Liver (tissue), 9 donors: ENCODE data around the gene NRAS. TPM values are rescaled to one million over a fixed set of nuclear protein-coding genes. Genes with fewer than 3 reads are reported as not detected.

ENCODE experiments used
- DNase-seq: peaks from one replicate; pipeline ENCODE4 v3.0.0-alpha.2; 2017; ENCODE audit warnings: low spot score
- H3K27ac ChIP-seq, 2 donors: one replicate each; pipeline ENCODE4 v1.7.0; 2013; ENCODE audit warnings: inconsistent platforms in 2 of 2, low read length in 2 of 2, control low read depth in 1 of 2, low read depth in 1 of 2, mild to moderate bottlenecking in 1 of 2
- H3K27me3 ChIP-seq, 4 donors: one replicate each; pipeline versions ENCODE4 v1.6.1 to v1.7.0; 2013; ENCODE audit warnings: low read length in 3 of 4, inconsistent platforms in 1 of 4, mild to moderate bottlenecking in 1 of 4, moderate library complexity in 1 of 4; ENCODE audit not compliant: control insufficient read depth in 4 of 4, insufficient read depth in 4 of 4
- H3K36me3 ChIP-seq, 4 donors: one replicate each; pipeline versions ENCODE4 v1.6.1 to v1.7.0; 2013; ENCODE audit warnings: low read length in 3 of 4, mild to moderate bottlenecking in 3 of 4, low read depth in 1 of 4, moderate library complexity in 1 of 4; ENCODE audit not compliant: control insufficient read depth in 4 of 4, insufficient read depth in 3 of 4
- H3K4me1 ChIP-seq, 4 donors: one replicate each; pipeline versions ENCODE4 v1.6.1 to v1.7.0; 2013; ENCODE audit warnings: low read length in 3 of 4, mild to moderate bottlenecking in 3 of 4, moderate library complexity in 1 of 4; ENCODE audit not compliant: control insufficient read depth in 4 of 4, insufficient read depth in 4 of 4
- H3K4me3 ChIP-seq, 3 donors: one replicate each; pipeline versions ENCODE4 v1.6.1 to v1.7.0; 2013; ENCODE audit warnings: low read length in 3 of 3, control low read depth in 1 of 3, low read depth in 1 of 3, mild to moderate bottlenecking in 1 of 3
- H3K9ac ChIP-seq, 2 donors: one replicate each; pipeline ENCODE4 v1.7.0; 2013; ENCODE audit warnings: low read length in 2 of 2, mild to moderate bottlenecking in 2 of 2, moderate library complexity in 2 of 2, control low read depth in 1 of 2, low read depth in 1 of 2
- H3K9me3 ChIP-seq, 4 donors: one replicate each; pipeline versions ENCODE4 v1.6.1 to v1.7.0; 2013; ENCODE audit warnings: low read length in 3 of 4; ENCODE audit not compliant: control insufficient read depth in 4 of 4
- ATF3 ChIP-seq: IDR thresholded peaks from 2 replicates; pipeline ENCODE4 v1.6.1; 2016; ENCODE audit warnings: antibody characterized with exemption
- CTCF ChIP-seq: fragments of 150-350 bp; IDR thresholded peaks from 2 replicates; pipeline ENCODE4 v1.5.1; 2017; ENCODE audit warnings: improper control_type of control experiment, low read depth, low read length; ENCODE audit not compliant: missing input control
- EGR1 ChIP-seq, 2 donors: IDR thresholded peaks; 2 replicates each; pipeline ENCODE4 v1.6.1; 2016 to 2018; ENCODE audit warnings: antibody characterized with exemption in 2 of 2, low read depth in 2 of 2
- FOXA1 ChIP-seq: IDR thresholded peaks from 2 replicates; pipeline ENCODE4 v1.6.1; 2016; ENCODE audit warnings: antibody characterized with exemption
- FOXA2 ChIP-seq: IDR thresholded peaks from 2 replicates; pipeline ENCODE4 v1.6.1; 2016; ENCODE audit warnings: antibody characterized with exemption
- HNF4A ChIP-seq, 2 donors: conservative IDR thresholded peaks; 2 replicates each; pipeline ENCODE4 v1.6.1; 2016; ENCODE audit warnings: antibody characterized with exemption in 2 of 2, mild to moderate bottlenecking in 2 of 2
- HNF4G ChIP-seq: IDR thresholded peaks from 2 replicates; pipeline ENCODE4 v1.6.1; 2016; ENCODE audit warnings: antibody characterized with exemption
- JUND ChIP-seq, 2 donors: IDR thresholded peaks; 2 replicates each; pipeline ENCODE4 v1.6.1; 2016; ENCODE audit warnings: antibody characterized with exemption in 2 of 2
- MAX ChIP-seq: IDR thresholded peaks from 2 replicates; pipeline ENCODE4 v1.6.1; 2016; ENCODE audit warnings: antibody characterized with exemption
- NR2F2 ChIP-seq: IDR thresholded peaks from 2 replicates; pipeline ENCODE4 v1.6.1; 2016; ENCODE audit warnings: antibody characterized with exemption
- RAD21 ChIP-seq, 2 donors: IDR thresholded peaks; 2 replicates each; pipeline ENCODE4 v1.6.1; 2016; ENCODE audit warnings: antibody characterized with exemption in 2 of 2, mild to moderate bottlenecking in 2 of 2
- REST ChIP-seq: IDR thresholded peaks from 2 replicates; pipeline ENCODE4 v1.6.1; 2016; ENCODE audit warnings: antibody characterized with exemption, mild to moderate bottlenecking
- RXRA ChIP-seq, 2 donors: IDR thresholded peaks; 2 replicates each; pipeline ENCODE4 v1.6.1; 2017 to 2018; ENCODE audit warnings: antibody characterized with exemption in 2 of 2, mild to moderate bottlenecking in 1 of 2
- SP1 ChIP-seq: IDR thresholded peaks from 2 replicates; pipeline ENCODE4 v1.6.1; 2018; ENCODE audit warnings: antibody characterized with exemption, mild to moderate bottlenecking
- TAF1 ChIP-seq: conservative IDR thresholded peaks from 2 replicates; pipeline ENCODE4 v1.6.1; 2016; ENCODE audit warnings: antibody characterized with exemption, mild to moderate bottlenecking
- YY1 ChIP-seq: IDR thresholded peaks from 2 replicates; pipeline ENCODE4 v1.6.1; 2016; ENCODE audit warnings: antibody characterized with exemption, mild to moderate bottlenecking
- ZBTB33 ChIP-seq: IDR thresholded peaks from 2 replicates; pipeline ENCODE4 v1.6.1; 2016; ENCODE audit warnings: antibody characterized with exemption
- WGBS: extraction: QIAGEN DNeasy Blood & Tissue Kit; methylation state at CpG from one replicate; pipeline ENCODE4 v1.1.7; 2013; 5-methylcytosine and 5-hydroxymethylcytosine counted together
- polyA plus RNA-seq, 2 donors: library from polyadenylated mRNA; stranded (reverse) in 1 of 2; unstranded in 1 of 2; fragments of 200-250 nt in 1 of 2; fragments of >200 nt in 1 of 2; fragmentation: Nextera tagmentation in 1 of 2; extraction: Ambion mirVana in 1 of 2; gene quantifications; one replicate each; pipeline versions ENCODE4 v1.2.1 to v1.2.3, GENCODE V29; 2013 to 2015
- total RNA-seq, 2 donors: library from RNA; depleted of rRNA; stranded (reverse); fragments of >200 nt; gene quantifications; one replicate each; pipeline ENCODE4 v1.2.3, GENCODE V29; 2014
- donor health status: healthy.
- donor health status: healthy.
- donor health status: healthy.
- donor health status: healthy.
- donor health status: healthy.

Gene NRAS
- total and polyA plus RNA-seq, 4 donors = 6.7 to 36.0 (median 13.4) TPM

GRCh38 chr1:114723457-114723856, 6.9 kb upstream of the NRAS start:
- no peaks in the 10 kb centered on the region for H3K9me3 ChIP-seq
- 31% methylated on average over 1 of the region's 1 CpG for WGBS
- TF ChIP-seq YY1 = no peak
- TF ChIP-seq CTCF = no peak
- TF ChIP-seq REST = no peak
- TF ChIP-seq TAF1 = no peak
- TF ChIP-seq HNF4A (conservative IDR thresholded peaks at IDR 0.05) = no peak
- TF ChIP-seq SP1 = no peak
- no peak for TF ChIP-seq FOXA2
- no peak for TF ChIP-seq ATF3
- no peak for TF ChIP-seq HNF4G
- no peak for TF ChIP-seq MAX
- no peak for TF ChIP-seq JUND (IDR thresholded peaks at IDR 0.05)
- no peak for TF ChIP-seq FOXA1
- TF ChIP-seq ZBTB33 = no peak
- DNase-seq = no peak
- H3K36me3 ChIP-seq = peaks cover 16 to 73% (median 55%) of the 10 kb centered on the region in 4 donors
- no peak overlapping the region for H3K4me3 ChIP-seq
- no peak overlapping the region for H3K27ac ChIP-seq
- no peaks in the 10 kb centered on the region for H3K27me3 ChIP-seq
- H3K9ac ChIP-seq = no peak overlapping the region
- peaks cover 9 to 40% (median 32%) of the 10 kb centered on the region in 4 donors for H3K4me1 ChIP-seq

DNA sequence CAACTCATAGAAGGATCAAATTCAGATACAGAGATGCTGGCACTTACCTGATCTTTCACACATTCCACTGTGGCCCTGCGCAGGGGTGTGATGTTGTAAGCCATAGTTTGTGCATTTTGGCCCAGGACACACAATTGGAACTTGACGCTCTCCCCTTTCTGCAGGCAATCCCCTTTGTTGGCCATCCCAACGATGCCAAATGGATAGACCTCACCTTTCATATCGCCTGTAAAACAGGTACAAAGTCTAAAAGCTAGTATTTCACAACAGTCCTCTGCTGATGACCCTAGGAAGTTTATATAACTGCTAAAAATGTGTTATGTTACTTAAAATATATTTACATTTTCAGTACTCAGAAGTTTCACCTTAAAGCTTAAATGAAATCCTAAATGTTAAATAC, 3.9 kb upstream of the NRAS start:
- Histone ChIP-seq H3K4me1 (peaks cover 11 to 56% (median 46%) of the 10 kb centered on the region in 4 donors), H3K36me3 (peaks cover 10 to 58% (median 41%) of the 10 kb centered on the region in 4 donors), H3K4me3 (no peak overlapping the region), H3K27ac (peak overlapping the region; percentile 48 to 59), H3K27me3 (no peaks in the 10 kb centered on the region), H3K9ac (no peak overlapping the region), H3K9me3 (no peaks in the 10 kb centered on the region)
- WGBS = 35% methylated on average over 4 of the region's 4 CpGs
- no peak for DNase-seq
- peak; percentile 98 to 99 for TF ChIP-seq HNF4A (conservative IDR thresholded peaks at IDR 0.05)
- peak; percentile 31 to 43 for TF ChIP-seq RAD21 (IDR thresholded peaks at IDR 0.05)
- peak; percentile 60 for TF ChIP-seq FOXA2
- no peak for TF ChIP-seq CTCF
- TF ChIP-seq JUND (IDR thresholded peaks at IDR 0.05) = peak; percentile 47 to 62
- TF ChIP-seq TAF1 = no peak
- peak; percentile 77 for TF ChIP-seq MAX
- peak in 1 of 2 donors; percentile 45 for TF ChIP-seq EGR1 (IDR thresholded peaks at IDR 0.05; ENCODE audit: low read depth in 2 of 2)
- peak; percentile 49 for TF ChIP-seq ATF3
- peak; percentile 89 for TF ChIP-seq SP1
- TF ChIP-seq YY1 = peak; percentile 71
- no peak for TF ChIP-seq NR2F2
- TF ChIP-seq RXRA (IDR thresholded peaks at IDR 0.05) = peak; percentile 79 to 90
- TF ChIP-seq REST = peak; percentile 73
